HEK293 (cell line): ENCODE measurements around the gene KCNMA1.

ENCODE experiments used
- CTCF ChIA-PET: fragments of 350-600 bp; formaldehyde crosslinking; extraction: SDS; loops from one replicate; lab custom pipeline; 2021; ENCODE audit warnings: antibody characterized with exemption; lab: Yijun Ruan, JAX
- POLR2A ChIA-PET: fragments of 300-600 bp; formaldehyde crosslinking; extraction: SDS; loops from one replicate; lab custom pipeline; 2020; ENCODE audit warnings: antibody characterized with exemption, inconsistent platforms; lab: Yijun Ruan, JAX
- H3K27ac ChIP-seq: fragments of 200-500 bp; sonication (Bioruptor generic); 2 replicates; pipeline ENCODE4 v1.5.1; 2014; ENCODE audit warnings: low read depth, low read length, control low read depth, inconsistent platforms; ENCODE audit errors: extremely low read depth
- H3K36me3 ChIP-seq, 2 experiments: fragments of 200-500 bp in 1 of 2; sonication (Bioruptor generic) in 1 of 2; 1 replicate in 1 of 2; 2 replicates in 1 of 2; pipeline ENCODE4 v1.5.1; 2014 to 2017; ENCODE audit warnings: inconsistent platforms in 2 of 2, low read length in 2 of 2; ENCODE audit not compliant: control insufficient read depth in 2 of 2, insufficient read depth in 1 of 2
- H3K4me1 ChIP-seq: fragments of 200-500 bp; sonication (Bioruptor generic); 2 replicates; pipeline ENCODE4 v1.5.1; 2014; ENCODE audit warnings: mild to moderate bottlenecking, low read length, inconsistent platforms; ENCODE audit not compliant: control insufficient read depth, insufficient read depth
- H3K4me3 ChIP-seq: 2 replicates; pipeline ENCODE4 v1.5.1; 2011; ENCODE audit warnings: low read depth, mild to moderate bottlenecking, control low read depth, low read length, moderate library complexity
- H3K9me3 ChIP-seq: fragments of 200-500 bp; sonication (Bioruptor generic); 2 replicates; pipeline ENCODE4 v1.5.1; 2014; ENCODE audit warnings: low read depth, low read length, inconsistent platforms; ENCODE audit not compliant: control insufficient read depth, insufficient read depth
- CTCF ChIP-seq: fragments of 450-650 bp; formaldehyde crosslinking; IDR thresholded peaks from 2 replicates; pipeline ENCODE4 v1.5.1; 2016; ENCODE audit warnings: missing biosample characterization, missing genetic modification characterization
- IKZF3 ChIP-seq: fragments of 450-650 bp; IDR thresholded peaks from 2 replicates; pipeline ENCODE4 v1.5.0; 2018; ENCODE audit warnings: missing biosample characterization, mild to moderate bottlenecking, missing genetic modification characterization, moderate library complexity
- OSR2 ChIP-seq: fragments of 450-650 bp; formaldehyde crosslinking; IDR thresholded peaks from 2 replicates; pipeline ENCODE4 v1.5.1; 2016; ENCODE audit warnings: missing biosample characterization, missing genetic modification characterization
- PATZ1 ChIP-seq: fragments of 450-650 bp; formaldehyde crosslinking; IDR thresholded peaks from 2 replicates; pipeline ENCODE4 v1.5.1; 2016; ENCODE audit warnings: missing biosample characterization, missing genetic modification characterization
- PRDM1 ChIP-seq: fragments of 450-650 bp; formaldehyde crosslinking; IDR thresholded peaks from 2 replicates; pipeline ENCODE4; 2016; ENCODE audit warnings: missing biosample characterization, missing genetic modification characterization
- REPIN1 ChIP-seq: fragments of 450-650 bp; formaldehyde crosslinking; IDR thresholded peaks from 2 replicates; pipeline ENCODE4 v1.5.1; 2017; ENCODE audit warnings: missing biosample characterization, missing genetic modification characterization, low read depth
- SCRT1 ChIP-seq: fragments of 450-650 bp; formaldehyde crosslinking; IDR thresholded peaks from 2 replicates; pipeline ENCODE4 v1.5.1; 2016; ENCODE audit warnings: missing biosample characterization, missing genetic modification characterization, borderline replicate concordance
- SP7 ChIP-seq: fragments of 450-650 bp; formaldehyde crosslinking; IDR thresholded peaks from 2 replicates; pipeline ENCODE4 v1.5.1; 2016; ENCODE audit warnings: missing biosample characterization, missing genetic modification characterization
- ZNF175 ChIP-seq: fragments of 450-650 bp; formaldehyde crosslinking; IDR thresholded peaks from 2 replicates; pipeline ENCODE4 v1.5.1; 2016; ENCODE audit warnings: missing biosample characterization, missing genetic modification characterization
- ZNF324 ChIP-seq: fragments of 450-650 bp; formaldehyde crosslinking; IDR thresholded peaks from 2 replicates; pipeline ENCODE4 v1.5.1; 2016; ENCODE audit warnings: missing biosample characterization, missing genetic modification characterization
- ZNF398 ChIP-seq: fragments of 450-650 bp; formaldehyde crosslinking; IDR thresholded peaks from 2 replicates; pipeline ENCODE4 v1.5.1; 2017; ENCODE audit warnings: missing biosample characterization, missing genetic modification characterization
- ZNF548 ChIP-seq: fragments of 450-650 bp; formaldehyde crosslinking; IDR thresholded peaks from 2 replicates; pipeline ENCODE4 v1.5.1; 2016; ENCODE audit warnings: missing biosample characterization, missing genetic modification characterization
- ZNF561 ChIP-seq: fragments of 450-650 bp; IDR thresholded peaks from 2 replicates; pipeline ENCODE4 v1.5.1; 2018; ENCODE audit warnings: missing biosample characterization, missing genetic modification characterization, borderline replicate concordance
- ZNF600 ChIP-seq: fragments of 450-650 bp; formaldehyde crosslinking; IDR thresholded peaks from 2 replicates; pipeline ENCODE4 v1.5.1; 2016; ENCODE audit warnings: missing biosample characterization, missing genetic modification characterization
- ZNF623 ChIP-seq: fragments of 450-650 bp; formaldehyde crosslinking; IDR thresholded peaks from 2 replicates; pipeline ENCODE4 v1.5.1; 2016; ENCODE audit warnings: missing biosample characterization, missing genetic modification characterization
- ZNF654 ChIP-seq: fragments of 450-650 bp; formaldehyde crosslinking; IDR thresholded peaks from 2 replicates; pipeline ENCODE4 v1.5.1; 2016; ENCODE audit warnings: low read depth, missing biosample characterization, missing genetic modification characterization
- ZNF660 ChIP-seq: fragments of 450-650 bp; IDR thresholded peaks from 2 replicates; pipeline ENCODE4 v1.5.1; 2018; ENCODE audit warnings: missing biosample characterization, mild to moderate bottlenecking, missing genetic modification characterization
- ZNF692 ChIP-seq: fragments of 450-650 bp; formaldehyde crosslinking; IDR thresholded peaks from 2 replicates; pipeline ENCODE4 v1.5.1; 2016; ENCODE audit warnings: missing biosample characterization, missing genetic modification characterization
- ZNF707 ChIP-seq: fragments of 450-650 bp; formaldehyde crosslinking; IDR thresholded peaks from 2 replicates; pipeline ENCODE4 v1.5.1; 2016; ENCODE audit warnings: missing biosample characterization, missing genetic modification characterization

KCNMA1 gene

GRCh38 chr10:77173615-77174461 lies 463.8 kb downstream of the KCNMA1 start:
- TF ChIP-seq IKZF3 (tag by site-specific recombination), result no peak
- 0 out of 2 replicates have a peak, but pooled peaks have one; percentile 19 for TF ChIP-seq ZNF692
- TF ChIP-seq ZNF660, result peak; percentile 69
- no peak for TF ChIP-seq REPIN1
- no peak for TF ChIP-seq ZNF324 (tag by site-specific recombination)
- peak; percentile 89 for TF ChIP-seq ZNF654 (tag by site-specific recombination)
- no peak for TF ChIP-seq SCRT1 (tag by site-specific recombination)
- TF ChIP-seq ZNF623 (tag by site-specific recombination), result peak; percentile 16; the same call in 1 of the 2 replicates
- TF ChIP-seq OSR2 (tag by site-specific recombination), result no peak
- TF ChIP-seq ZNF548 (tag by site-specific recombination), result no peak
- TF ChIP-seq SP7 (tag by site-specific recombination), result peak; percentile 35; the same call in 1 of the 2 replicates
- peak; percentile 85 for TF ChIP-seq CTCF (tag by site-specific recombination)
- no peak for TF ChIP-seq ZNF707 (tag by site-specific recombination)
- TF ChIP-seq ZNF561 (tag by site-specific recombination), result 0 out of 2 replicates have a peak, but pooled peaks have one; percentile 35
- 0 out of 2 replicates have a peak, but pooled peaks have one; percentile 40 for TF ChIP-seq PATZ1 (tag by site-specific recombination)
- TF ChIP-seq ZNF398 (tag by site-specific recombination), result no peak
- no peak for TF ChIP-seq ZNF175 (tag by site-specific recombination)
- 0 out of 2 replicates have a peak, but pooled peaks have one; percentile 36 for TF ChIP-seq ZNF600 (tag by site-specific recombination)
- TF ChIP-seq PRDM1 (tag by site-specific recombination), result 0 out of 2 replicates have a peak, but pooled peaks have one; percentile 35

More at GRCh38 chr10:77173615-77174461, 463.8 kb downstream of the KCNMA1 start:
- Histone ChIP-seq H3K27ac (no peak overlapping the region), H3K36me3 (no peaks in the 10 kb centered on the region), H3K4me3 (no peak overlapping the region), H3K9me3 (no peaks in the 10 kb centered on the region), H3K4me1 (no peaks in the 10 kb centered on the region)
- ChIA-PET CTCF (interaction anchor here (0.6 to 21.6 kb wide), 53 partner anchors 10 to 594 kb away, joined by 3 to 512 read pairs (median 4); partner anchors contain the start of gene KCNMA1), POLR2A (no interaction called here)
